ENCODE measurements around the gene MCM3AP.

DNA sequence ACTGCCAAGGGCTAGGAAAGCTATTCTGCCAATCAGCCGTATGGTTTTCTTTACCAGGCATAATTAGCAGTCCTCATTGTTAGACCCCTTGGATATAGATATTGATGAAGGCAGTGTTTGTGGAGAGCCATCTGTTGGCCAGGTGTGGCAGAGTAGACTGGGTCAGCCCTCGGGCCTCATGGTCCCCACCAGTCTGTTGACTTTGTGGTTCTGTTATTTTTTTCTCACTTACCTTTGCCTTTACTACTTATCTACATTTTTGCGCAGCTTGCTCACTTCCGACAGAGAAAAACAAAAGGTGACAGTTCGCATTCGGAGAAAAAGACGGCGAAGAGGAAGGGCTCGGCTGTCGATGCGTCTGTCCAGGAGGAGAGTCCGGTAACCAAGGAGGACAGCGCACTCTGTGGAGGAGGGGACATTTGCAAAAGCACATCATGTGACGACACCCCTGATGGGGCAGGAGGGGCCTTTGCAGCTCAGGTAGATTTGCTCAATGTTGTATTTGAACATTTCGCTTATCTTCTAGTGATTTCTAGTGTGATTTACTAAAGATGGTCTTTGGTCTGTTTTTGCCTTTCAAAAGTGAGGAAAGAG, 40.8 kb upstream of the MCM3AP start:
- TF ChIP-seq EP300 (IDR thresholded peaks at IDR 0.05), result no peak
- no peak for TF ChIP-seq POLR2A (IDR thresholded peaks at IDR 0.05)

Data from sigmoid colon (tissue), 4 donors.